Muscle of arm (tissue), 12 donors: ENCODE measurements around the gene IL17C. TPM values are rescaled to one million over a fixed set of nuclear protein-coding genes. Genes with fewer than 3 reads are reported as not detected.
"Not testable (repeated sequence)": the region's sequence is repeated elsewhere in the genome, so short reads cannot be mapped to it uniquely, and the experiment has no call there.

Experiments
- DNase-seq: peaks from one replicate; pipeline ENCODE4 v3.0.0-alpha.2; 2013
- polyA plus RNA-seq, 12 donors: library from polyadenylated mRNA; unstranded; fragments of 120-200 nt; gene quantifications; one replicate each; pipeline ENCODE4 v1.2.1, GENCODE V29; 2013; ENCODE audit not compliant: insufficient read length in 12 of 12

IL17C gene
- polyA plus RNA-seq, 12 donors, result not detected

GRCh38 chr16:88609426-88609825, 28.9 kb upstream of the IL17C start:
- DNase-seq, result not testable (repeated sequence)

GRCh38 chr16:88610080-88610479, 28.3 kb upstream of the IL17C start:
- DNase-seq, result no peak

GRCh38 chr16:88610909-88611812, 27.2 kb upstream of the IL17C start:
- no peak for DNase-seq

GRCh38 chr16:88613293-88613692, 25.1 kb upstream of the IL17C start:
- no peak for DNase-seq

DNA sequence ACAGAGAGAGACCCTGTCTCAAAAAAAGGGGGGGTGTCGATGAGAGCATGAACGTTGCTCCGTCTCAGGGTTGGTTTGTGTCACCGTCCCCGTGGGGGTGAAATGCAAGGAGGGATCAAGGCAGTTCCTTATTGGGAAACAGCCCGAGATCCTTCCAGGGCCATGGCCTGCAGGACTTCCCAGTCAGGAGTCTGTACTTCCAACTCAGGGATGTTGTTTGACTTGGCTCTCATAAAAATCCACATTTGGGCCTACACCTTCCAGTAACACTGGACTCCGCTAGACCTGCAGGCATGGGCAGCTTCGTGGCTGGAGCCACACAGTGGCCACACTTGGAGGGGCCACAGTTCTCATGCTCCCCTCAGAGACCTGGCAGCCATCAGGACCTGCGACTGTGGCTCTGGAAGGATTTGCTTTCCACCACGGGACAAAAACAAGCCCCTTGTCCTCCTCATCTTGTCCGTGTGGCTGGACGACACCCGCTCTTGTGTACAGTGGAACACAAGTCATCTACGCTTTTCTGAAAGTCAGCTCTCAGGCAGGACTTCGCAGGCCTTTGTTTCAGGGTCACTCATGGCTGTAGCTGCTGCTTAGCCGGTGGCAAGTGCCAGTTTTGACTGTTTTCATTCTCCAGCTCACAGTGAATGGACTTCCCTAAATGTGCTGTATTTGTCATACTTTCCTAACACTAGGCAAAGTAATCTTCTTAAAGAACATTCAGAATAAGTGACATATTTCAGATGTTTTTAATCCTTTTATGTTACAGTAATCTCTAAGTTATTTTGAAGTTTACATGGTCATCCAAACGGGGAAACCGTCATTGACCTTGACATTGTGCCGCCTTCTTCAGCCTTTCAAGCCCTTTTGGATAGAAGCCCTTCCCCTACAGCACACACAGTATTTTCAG, 24.2 kb upstream of the IL17C start:
- DNase-seq, result no peak

DNA sequence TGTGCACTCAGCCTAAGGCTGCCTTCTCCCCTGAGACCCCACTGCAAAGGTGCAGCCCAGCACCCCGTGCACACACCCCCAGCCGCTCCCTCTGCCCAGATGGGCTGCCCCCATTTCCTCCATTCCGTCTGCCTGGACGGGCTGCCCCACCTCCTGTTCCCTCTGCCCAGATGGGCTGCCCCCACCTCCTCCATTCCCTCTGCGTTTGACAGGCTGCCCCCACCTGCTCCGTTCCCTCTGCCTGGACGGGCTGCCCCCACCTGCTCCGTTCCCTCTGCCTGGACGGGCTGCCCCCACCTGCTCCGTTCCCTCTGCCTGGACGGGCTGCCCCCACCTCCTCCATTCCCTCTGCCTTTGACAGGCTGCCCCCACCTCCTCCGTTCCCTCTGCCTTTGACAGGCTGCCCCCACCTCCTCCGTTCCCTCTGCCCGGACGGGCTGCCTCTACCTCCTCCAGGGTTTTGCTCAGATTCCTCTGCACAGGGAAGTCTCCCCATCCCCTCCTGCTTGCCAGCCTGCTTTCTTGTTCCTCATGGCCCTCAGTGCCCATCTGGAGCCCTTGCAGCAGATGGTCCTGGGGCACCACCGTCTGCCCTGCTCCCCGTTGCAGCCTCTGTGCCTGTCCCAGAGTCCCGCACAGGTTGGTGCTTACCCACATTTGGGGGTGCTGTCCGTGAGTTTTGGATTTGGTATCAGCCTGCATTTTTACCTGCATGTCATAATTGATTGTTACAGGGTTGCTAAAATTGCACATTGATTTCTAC, 23.4 kb upstream of the IL17C start:
- DNase-seq, result no peak

DNA sequence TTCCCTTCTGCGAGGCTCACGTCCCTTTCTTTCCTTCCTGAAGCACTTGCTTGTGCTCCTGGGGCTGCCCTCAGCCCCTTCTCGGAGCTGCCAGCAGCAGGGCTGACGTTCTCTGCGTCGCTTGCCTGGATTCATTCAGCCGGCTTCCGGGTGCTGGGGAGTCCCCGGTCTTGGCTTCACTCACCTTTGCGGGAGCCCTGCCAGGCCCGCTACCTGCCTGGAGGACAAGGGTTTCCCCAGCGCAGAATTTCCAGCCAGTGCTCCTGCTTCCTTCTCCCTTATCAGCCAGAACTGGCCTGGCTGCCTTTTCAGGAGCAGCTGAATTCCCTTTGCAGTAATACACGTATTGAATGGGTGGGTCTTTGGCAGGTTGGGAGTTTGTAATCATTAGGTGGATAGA, 22.1 kb upstream of the IL17C start:
- DNase-seq, result no peak

- DNase-seq, result no peak
Measured at GRCh38 chr16:88616736-88617135, 21.6 kb upstream of the IL17C start.

- no peak for DNase-seq
Measured at GRCh38 chr16:88617268-88618031, 20.9 kb upstream of the IL17C start.

- DNase-seq, result no peak
Measured at GRCh38 chr16:88618182-88618955, 20.0 kb upstream of the IL17C start.

- no peak for DNase-seq
Measured at GRCh38 chr16:88618956-88619667, 19.3 kb upstream of the IL17C start.

GRCh38 chr16:88619859-88620815, 18.2 kb upstream of the IL17C start:
- no peak for DNase-seq

- DNase-seq, result no peak
Measured at GRCh38 chr16:88622125-88622524, 16.2 kb upstream of the IL17C start.

DNA sequence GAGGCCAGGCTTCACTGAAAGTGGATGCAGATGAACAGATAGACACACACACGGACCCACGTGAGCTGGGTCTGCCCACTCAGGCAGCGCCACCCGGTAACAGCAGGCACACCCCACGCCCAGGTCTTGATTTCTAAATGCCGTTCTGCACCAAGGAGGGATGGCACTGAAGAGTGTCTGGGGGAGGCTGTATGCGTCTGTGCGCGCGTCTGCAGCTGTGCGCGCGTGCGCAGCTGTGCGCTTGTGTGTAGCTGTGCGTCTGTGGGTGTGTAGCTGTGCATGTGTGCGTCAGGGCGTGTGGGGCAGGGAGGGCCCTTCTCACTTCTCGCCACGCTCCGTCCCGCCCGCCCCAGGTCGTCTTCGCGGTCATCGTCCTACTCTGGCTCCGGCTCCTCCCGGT, 15.5 kb upstream of the IL17C start:
- no peak for DNase-seq

GRCh38 chr16:88623858-88624257, 14.5 kb upstream of the IL17C start:
- DNase-seq, result no peak

DNA sequence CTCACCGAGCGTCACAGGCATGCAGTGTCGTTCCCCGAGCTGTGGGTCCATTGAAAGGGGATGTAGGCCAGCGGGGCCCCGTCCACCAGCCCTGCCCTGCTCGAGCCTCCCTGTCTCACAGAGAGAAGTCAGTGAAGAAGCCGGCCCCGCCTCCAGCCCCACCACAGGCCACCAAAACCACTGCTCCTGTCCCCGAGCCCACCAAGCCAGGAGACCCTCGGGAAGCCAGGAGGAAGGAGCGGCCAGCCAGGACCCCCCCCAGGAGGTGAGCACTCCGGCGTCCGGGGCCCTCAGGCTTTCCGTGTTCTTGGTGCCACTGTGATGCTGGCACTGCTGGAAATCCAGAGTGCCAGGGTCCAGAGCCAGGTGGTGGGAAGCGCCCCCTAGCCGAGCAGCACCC, 13.9 kb upstream of the IL17C start:
- no peak for DNase-seq

- no peak for DNase-seq
Measured at GRCh38 chr16:88624977-88625576, 13.3 kb upstream of the IL17C start.

- no peak for DNase-seq
Measured at GRCh38 chr16:88626646-88627045, 11.7 kb upstream of the IL17C start.
